Measurements from ENCODE around the gene SPSB2.

- no peak for TF ChIP-seq CEBPB (IDR thresholded peaks at IDR 0.05)
- TF ChIP-seq NFIC (IDR thresholded peaks at IDR 0.05): no peak
- no peak for TF ChIP-seq TCF12 (IDR thresholded peaks at IDR 0.05; ENCODE audit: low read depth)
- no peak for TF ChIP-seq YY1 (IDR thresholded peaks at IDR 0.05; ENCODE audit: low read depth)
- no peak for TF ChIP-seq TAF1 (IDR thresholded peaks at IDR 0.05; ENCODE audit: low read depth)
- no peak for TF ChIP-seq EP300 (IDR thresholded peaks at IDR 0.05; ENCODE audit: borderline replicate concordance)
- no peak for TF ChIP-seq EGR1 (IDR thresholded peaks at IDR 0.05)
- TF ChIP-seq RAD21 (IDR thresholded peaks at IDR 0.05; ENCODE audit: low read depth): no peak
- TF ChIP-seq, protein P1, sequence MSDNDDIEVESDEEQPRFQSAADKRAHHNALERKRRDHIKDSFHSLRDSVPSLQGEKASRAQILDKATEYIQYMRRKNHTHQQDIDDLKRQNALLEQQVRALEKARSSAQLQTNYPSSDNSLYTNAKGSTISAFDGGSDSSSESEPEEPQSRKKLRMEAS (IDR thresholded peaks at IDR 0.05): no peak
- TF ChIP-seq REST (IDR thresholded peaks at IDR 0.05; ENCODE audit: low read depth): no peak
- no peak for TF ChIP-seq FOXM1 (IDR thresholded peaks at IDR 0.05; ENCODE audit: borderline replicate concordance, low read depth)
- no peak for TF ChIP-seq ZBTB7A (IDR thresholded peaks at IDR 0.05; ENCODE audit: low read depth)
These were observed 26.3 kb upstream of the SPSB2 start for GRCh38 chr12:6899427-6899826.
